ENCODE measurements around the gene FAM181A.
A peak's percentile ranks its signal among the peaks of the same experiment; 100 is the strongest.

The FAM181A gene

GRCh38 chr14:93930296-93930988, 3.3 kb downstream of the FAM181A start:
- no peak for DNase-seq

DNA sequence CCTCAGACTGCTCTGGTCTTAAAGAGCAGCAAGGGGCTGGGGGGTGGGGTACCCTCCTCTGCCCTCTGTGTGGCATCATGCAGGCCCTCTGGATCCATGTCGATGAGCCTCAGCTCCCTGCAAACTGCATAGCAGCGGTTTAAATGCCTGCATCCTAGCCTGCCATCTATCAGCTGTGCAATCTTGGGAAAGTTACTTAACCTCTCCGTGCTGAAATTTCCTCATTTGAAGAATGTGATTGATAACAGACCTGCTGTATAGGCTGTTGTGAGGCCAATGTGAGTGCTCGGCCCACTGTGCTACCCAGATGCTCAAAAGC, 3.8 kb downstream of the FAM181A start:
- no peak for DNase-seq

GRCh38 chr14:93932642-93933041, 5.5 kb downstream of the FAM181A start:
- DNase-seq, result no peak

DNA sequence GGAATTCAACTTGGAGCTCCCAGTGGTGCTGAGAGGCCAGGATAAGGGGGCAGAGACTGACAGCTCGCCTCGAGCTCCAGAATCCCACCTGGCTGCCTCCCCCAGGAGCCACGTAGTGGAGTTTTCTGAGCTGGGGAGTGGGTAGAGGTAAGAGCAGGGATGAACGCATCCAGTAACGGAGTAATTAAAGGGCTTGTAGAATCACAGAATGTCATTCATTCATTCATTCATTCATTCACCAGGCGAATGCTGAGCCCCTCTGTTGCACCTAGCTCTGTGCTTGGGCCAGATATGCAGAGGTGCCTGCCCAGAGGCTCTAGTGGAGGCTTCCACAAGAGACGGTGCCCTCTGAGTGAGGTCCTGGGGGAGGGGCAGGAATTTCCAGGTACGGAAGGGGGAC, 8.1 kb downstream of the FAM181A start:
- DNase-seq, result no peak

DNA sequence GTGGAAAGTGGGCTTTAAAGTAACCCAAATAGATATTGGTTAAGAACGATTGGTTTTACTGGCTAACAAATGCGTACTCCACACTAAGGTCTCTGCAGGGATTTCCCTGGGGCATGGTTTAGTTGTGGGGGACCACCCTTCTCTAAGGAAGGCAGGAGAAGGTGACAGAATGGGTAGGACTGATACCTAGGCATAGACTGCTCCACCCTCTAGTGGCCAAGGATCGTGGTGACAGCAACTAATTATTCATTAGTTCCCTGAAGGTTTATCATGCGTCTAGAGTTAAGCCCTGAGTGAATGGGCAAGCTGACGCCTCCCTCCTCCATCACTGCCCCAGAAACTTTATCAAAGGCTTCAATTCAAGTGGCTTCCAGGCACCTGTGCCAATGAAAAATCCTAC, 9.1 kb downstream of the FAM181A start:
- DNase-seq, result peak in 1 of 2 donors; percentile 1

DNA sequence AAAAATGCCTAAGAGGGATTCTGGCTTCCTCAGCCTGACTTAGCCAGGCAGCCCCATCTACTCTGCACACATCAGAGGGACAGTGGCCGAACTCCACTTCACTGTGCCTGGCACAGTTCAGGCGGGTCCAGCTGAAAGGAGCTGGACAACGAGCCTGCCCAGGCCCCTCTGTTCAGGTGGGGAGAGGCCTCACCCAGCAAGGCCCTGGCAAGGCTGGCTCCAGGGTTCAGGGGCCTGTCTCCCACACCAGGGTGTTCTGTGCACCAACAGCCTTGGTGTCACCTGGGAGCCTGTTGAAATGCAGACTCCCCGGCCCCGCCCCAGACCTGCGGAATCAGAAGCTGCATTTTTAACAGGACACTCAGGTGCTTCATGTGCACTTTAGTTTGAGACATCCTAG, 9.8 kb downstream of the FAM181A start:
- no peak for DNase-seq

DNA sequence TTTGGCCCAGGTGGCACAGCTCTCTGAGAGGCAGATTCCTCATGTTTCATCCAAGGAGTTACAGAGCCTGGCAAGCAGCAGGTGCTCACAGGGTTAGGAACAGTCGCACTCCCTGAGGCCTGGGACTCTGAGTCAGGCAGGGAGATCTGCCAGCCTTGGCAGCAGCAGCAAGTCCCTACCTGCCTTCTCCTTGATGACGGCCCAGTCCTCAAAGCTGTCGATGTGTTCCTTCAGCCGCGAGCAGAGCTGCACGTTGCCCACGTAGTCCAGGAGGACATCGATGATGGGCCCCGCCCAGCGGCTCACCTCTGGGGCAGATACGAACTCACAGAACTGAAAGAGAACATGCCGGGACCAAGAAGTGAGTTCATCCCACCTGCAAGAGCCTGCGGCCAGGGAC, 10.4 kb downstream of the FAM181A start:
- DNase-seq, result no peak

DNA sequence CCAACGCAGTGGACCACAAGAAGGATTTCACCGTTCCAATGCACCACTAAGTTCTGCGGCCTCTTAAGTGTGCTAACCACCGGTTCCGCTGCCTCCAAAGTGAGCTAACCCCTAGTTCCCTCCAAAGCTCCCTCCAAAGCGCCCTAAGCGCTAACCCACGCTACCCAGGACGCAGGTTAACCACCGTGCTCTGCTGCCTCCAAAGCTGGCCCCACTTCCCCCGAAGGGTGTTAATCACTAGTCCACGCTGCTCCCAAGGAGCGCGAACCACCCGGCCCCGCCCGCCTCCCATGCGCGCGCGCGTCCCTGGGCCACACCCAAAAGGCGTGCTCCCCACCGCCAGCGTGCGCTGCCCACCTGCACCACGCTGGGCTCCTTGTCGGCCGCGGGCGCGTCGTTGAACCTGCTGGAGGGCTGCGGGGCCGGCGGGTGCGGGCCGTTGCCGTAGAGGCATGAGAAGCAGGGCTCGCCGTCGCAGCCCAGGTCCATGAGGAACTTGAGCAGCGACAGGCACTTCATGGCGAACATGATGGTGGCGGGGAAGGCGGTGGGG, 11.7 kb downstream of the FAM181A start:
- DNase-seq, result no peak

DNA sequence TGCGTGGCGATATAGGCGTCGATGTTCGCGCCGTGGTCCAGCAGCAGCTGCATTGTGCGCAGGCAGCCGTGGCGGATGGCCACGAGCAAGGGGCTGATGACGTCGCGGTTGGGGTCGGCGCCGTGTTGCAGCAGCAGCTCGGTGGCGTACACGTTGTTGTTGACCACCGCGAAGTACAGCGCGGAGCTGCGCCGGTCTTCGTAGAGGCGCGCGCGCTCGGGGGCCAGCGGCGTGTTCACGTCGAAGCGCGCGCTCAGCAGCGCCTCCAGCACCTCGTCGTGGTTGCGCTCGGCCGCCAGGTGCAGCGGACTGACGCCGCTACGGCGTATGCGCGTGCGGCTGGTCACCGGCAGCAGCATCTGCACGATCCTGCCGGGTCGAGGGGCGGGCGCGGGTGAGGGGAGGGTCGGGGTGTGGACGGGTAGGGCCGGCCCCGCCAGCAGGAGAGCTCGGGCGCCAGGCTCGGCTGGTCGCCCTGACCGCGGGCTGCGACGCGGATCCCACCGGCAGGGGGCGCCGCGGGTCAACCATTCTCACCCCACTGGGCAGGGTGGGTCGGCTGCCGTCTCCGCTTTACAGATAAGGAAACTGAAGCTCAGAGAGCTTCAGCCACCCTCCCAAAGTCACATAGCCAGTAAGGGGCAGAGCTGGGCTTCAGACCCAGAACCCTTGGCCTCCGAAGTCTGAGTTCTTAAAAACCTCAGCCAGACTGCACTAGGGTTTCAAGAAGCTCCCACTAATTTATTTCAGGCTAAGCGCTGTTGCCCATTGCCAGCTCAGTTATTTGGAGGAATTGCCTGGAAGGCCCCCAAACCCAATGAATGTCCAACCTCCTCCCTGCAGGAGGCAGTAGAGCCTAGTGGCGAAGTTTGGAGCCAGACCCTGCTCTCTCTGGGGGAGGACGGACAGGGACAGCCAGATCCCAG, 12.4 kb downstream of the FAM181A start:
- peak; percentile 24 to 74 for DNase-seq

DNA sequence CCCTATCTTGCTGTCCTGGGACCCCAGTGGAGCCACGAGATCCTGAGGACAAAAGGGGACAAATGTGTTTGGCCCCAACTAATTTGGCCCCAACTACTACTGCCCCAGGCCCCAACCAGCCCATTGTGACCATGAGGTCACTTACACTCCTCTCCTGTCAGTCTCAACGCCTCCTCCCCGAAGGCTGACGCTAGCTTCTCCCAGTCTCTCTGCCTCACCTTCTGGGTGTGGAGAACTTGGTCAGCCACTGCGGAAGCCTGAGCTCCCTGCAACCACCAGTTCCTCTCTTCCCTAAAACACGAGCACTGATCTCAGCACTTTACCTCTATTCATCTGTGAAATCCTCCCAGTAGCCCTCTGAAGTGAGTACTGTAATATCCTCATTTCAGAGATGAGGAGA, 13.3 kb downstream of the FAM181A start:
- DNase-seq, result no peak

DNA sequence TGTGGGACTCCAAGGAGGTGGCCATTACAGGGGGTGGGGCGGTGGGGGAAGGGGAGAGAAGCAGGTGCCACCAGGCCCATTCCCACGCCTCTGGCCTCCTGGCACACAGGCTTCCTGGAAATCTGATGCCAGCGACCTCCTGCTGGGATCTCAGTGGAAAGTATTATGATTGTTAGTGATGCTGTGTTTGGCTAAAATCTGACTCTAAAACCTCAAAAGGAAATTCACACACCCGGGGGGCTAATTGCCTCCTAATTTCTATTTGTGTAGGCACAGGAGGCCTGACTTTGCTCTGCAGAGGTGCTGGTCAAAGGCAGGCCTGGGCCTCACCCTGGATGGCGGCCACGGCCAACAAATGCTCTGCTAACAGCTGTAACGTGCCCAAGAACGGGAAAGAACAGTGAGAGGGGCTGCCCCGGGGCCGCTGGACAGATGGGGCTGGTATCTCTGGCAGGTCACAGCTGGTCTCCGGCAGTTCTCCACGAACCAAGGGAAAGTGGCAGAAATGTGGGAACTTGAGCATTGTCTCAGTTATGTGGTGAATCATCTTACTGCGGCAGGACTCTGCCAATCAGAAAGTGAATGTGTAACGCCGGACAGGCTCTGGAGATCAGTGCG, 14.3 kb downstream of the FAM181A start:
- no peak for DNase-seq

DNA sequence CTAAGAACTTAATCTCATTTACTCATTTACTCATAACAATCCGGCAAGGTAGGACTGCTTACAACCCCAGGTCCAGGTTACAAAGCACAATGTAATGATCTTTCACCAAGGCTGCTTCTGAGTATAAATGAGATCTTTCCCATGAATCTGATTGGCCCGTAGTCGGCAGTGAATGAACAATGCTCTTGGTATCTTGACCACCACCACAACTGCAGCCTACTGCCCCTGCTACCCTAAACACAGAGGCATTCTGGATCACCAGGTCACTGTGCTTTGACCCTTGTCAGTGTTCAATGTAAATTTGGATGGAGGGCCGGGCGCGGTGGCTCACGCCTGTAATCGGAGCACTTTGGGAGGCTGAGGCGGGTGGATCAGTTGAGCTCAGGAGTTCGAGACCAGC, 15.9 kb downstream of the FAM181A start:
- DNase-seq, result no peak

GRCh38 chr14:93943930-93944329, 16.8 kb downstream of the FAM181A start:
- no peak for DNase-seq

DNA sequence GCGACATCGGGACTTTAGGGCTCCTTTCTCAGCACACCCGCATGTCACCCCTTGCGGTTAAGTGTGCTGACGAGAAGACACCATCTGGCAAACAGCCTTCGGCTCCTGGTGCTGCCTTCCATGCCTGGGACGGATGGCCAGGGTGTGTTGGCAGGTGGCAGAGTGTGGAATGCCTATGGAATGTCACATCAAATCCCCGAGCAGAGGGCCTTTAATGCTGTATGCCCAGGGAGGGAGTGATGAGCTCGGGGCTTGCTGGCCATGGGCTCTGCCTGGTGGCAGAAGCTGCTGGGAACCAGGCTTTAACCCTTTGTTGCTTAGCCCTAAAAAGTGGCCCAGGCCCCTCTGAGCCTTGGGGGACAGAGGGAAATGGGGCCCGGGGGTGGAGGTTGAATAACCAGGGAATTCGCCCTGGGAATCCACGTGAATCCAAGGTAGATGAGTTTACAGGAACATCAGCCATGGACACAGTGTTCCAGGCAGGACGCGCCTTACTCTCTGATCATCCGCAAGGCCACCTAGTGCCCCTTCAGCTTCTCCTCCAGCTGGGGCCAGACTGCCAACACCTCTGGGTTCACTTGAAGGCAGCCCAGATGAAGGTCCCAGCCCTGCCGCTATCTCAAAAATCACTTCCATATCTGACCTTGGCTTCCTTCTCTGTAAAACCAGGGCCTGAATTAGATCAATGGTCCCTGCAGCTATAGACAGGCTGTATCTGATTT, 17.4 kb downstream of the FAM181A start:
- no peak for DNase-seq

DNA sequence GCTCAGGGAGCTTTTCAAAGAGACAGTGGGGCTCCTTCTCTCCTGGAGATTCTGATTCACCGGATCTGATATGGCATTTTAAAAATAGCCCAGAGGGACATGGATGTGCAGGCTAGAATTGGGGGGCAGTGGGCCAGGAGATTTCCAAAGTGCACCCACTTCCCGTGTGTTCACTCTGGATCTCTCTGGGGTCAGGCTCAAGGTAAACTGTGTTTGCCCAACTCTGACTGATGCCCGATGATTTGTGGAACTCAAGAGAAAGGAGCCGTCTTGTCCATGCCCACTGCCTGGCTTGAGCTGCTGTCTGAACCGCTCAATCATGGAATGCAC, 17.9 kb downstream of the FAM181A start:
- no peak for DNase-seq

DNA sequence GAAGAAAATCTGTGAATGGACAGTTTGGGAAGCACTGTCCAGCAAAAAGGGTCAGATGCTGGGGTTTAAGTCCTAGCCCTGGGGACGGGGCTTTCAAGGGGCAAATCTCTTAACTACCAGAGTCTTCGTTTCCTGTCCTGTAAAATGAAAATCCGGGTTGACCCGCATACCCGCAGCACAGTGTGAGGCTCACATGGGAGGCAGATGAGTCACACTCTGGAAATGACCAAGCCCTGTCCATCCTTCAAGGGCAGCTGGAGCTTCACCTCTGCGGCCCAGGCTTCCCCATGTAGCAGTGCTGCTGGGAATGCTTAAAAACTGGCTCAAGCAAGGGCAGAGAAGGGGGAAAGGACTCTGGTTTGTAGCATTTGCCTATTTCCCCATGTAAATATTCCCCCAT, 19.0 kb downstream of the FAM181A start:
- no peak for DNase-seq

DNA sequence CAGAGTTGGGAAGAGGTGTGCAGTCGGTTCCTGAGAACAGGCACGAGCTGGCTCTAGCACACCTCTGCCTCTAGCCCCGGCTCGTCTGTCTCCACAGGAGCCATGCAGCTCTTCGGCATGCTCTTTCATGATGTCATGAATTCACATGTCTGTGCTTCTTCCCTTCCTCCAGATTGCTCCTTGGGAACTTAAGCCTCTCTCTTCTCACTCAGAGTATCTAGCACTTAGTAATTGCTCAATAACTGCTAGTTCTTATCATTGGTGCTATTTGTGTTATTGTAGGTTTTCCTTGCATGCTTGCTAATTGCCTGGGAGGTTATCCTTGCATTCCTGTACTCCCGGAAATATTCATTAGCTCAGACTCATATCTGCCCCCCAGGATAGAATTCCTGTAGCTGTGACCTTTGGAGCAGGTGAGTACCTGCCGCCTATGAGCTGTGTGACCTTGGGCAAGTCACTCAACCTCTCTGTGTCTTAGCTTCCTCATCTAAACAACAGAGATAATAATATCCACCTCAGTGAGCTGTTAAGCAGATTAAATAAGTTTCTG, 19.5 kb downstream of the FAM181A start:
- no peak for DNase-seq

GRCh38 chr14:93947282-93947681, 20.1 kb downstream of the FAM181A start:
- DNase-seq, result no peak

- DNase-seq, result no peak
Measured at GRCh38 chr14:93949511-93950075, 22.4 kb downstream of the FAM181A start.

DNA sequence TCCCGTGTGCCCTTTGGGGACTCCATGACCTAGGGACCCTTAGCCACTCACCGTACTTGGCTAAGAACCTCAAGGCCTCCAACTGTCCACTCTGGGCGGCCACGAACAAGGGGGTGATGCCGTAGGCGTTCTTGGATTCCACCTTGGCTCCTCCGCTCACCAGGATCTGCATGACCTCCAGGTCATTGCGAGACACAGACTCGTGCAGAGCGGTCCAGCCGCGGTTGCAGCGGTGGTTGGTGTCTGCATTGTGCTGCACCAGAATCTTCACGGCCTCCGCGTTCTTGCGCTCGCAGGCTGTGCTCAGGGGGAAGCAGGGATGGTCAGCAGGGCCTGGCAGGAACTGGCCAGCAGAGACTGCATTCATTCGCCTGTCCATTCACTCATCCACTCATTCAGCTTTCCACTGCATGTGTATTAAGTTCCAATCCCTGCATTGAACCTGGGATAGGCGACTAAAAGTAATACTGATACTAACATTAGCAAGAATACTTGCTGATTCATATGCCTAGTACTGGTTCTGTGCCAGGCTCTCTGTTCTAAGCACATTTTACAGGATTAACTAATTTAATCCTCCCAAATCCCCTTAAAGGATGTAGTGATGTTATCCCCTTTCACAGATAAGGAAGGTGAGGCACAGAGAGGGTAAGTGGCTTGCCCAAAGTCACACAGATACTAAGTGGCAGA, 23.9 kb downstream of the FAM181A start:
- DNase-seq, result no peak

DNA sequence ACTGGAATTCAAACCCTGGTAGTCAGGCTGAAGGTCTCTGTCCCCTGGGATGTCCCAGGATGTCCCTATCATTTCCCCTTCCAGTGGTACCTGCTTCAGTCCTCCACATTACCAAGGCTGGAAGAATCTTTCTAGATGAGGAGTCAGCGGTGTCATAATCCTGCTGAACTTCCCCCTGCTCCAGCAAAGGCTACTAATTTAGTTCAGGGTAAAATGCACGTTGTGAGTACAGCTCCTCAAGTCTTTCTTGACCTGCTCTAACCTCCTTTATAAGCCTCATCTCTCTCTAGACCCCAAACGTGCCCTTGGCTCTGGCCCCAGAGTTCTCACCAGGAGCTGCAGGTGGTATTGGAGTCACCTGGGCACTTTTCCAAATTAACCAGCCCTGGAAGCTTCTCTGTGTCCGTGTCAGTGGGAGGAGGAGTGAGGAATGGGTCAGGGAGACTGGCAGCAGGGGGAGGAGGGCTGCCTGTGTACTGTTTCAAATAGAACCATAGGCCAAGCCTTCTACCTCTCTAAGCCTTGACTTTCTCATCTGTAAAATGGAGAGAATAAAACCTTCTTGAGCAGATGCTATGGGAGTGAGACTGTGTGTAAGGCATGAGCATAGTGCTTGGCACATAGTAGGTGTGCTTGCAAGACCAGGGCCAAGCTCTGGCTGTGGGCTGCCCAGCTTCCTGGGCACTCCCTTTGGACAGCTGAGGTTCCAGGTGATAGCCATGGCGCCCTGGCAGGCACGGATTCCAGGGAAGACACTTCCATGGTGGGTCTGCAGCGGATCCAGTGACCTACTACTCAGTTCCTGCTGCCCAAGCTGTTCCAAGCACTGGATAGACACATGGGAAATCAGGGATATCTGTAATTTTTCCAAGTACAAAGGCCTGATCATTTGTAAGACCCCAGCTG, 24.7 kb downstream of the FAM181A start:
- no peak for DNase-seq
